BE2C (cell line): ENCODE measurements around the gene CFAP97D2.

Source experiments
- DNase-seq: peaks from one replicate; pipeline ENCODE4 v3.0.0-alpha.2; 2020
- H3K27me3 ChIP-seq: fragments of 250-450 bp; sonication (Bioruptor Pico); 2 replicates; pipeline ENCODE4 v1.5.1; 2020; ENCODE audit warnings: mild to moderate bottlenecking
- H3K36me3 ChIP-seq: fragments of 250-450 bp; sonication (Bioruptor Pico); 2 replicates; pipeline ENCODE4 v1.5.1; 2020; ENCODE audit warnings: mild to moderate bottlenecking
- H3K4me1 ChIP-seq: fragments of 250-450 bp; sonication (Bioruptor Pico); 2 replicates; pipeline ENCODE4 v1.5.1; 2020
- H3K4me3 ChIP-seq: 2 replicates; pipeline ENCODE4 v1.5.1; 2011; ENCODE audit warnings: low read depth, low read length
- H3K9me3 ChIP-seq: fragments of 250-450 bp; sonication (Bioruptor Pico); 2 replicates; pipeline ENCODE4 v1.5.1; 2020
- CTCF ChIP-seq: IDR thresholded peaks from 2 replicates; pipeline ENCODE4 v1.5.1; 2012; ENCODE audit warnings: mild to moderate bottlenecking, low read depth, low read length

CFAP97D2 gene

DNA sequence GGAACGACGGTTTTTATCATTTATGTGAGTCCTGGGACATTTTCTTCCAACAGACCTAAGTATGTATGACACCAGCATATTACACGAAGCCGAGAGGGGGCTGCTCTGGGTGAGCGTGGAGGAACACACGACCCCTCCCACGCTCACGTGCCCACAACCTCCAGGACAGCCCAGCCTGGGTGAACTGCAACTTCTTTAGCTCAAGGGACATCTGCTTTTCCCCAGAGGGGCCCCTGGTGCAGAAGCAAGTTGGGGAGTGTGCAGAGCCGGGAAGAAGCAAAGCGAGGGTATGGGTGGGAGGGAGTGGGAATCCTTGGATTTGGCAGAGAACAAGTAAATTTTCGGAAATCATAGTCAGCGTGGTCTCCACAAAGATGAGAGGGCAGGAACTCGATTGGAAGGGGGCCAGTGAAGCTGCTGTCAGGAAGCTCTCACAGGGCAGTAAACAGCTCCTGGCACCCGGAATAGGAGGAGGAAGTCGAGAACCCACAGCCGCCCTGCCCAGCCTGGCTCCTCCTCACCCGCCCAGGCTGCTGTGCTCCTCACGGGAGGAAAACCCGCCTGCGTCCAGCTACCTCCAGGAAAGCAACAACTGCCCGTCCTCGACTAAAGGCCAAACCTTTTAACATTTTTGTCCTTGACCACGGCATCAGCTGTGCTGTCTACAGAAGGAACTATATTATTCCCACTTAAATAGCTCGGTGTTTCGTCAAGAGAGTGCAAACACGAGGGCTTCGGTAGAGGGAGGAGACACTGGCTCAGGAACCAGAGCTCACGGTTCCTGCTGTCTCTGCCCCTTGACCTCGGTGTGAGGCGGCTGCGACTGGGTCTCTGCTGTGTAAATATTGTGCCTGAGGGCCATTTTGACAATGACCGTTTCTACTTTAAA lies 17.2 kb upstream of the CFAP97D2 start:
- Histone ChIP-seq H3K36me3 (no peaks in the 10 kb centered on the region), H3K4me1 (peaks cover 5% of the 10 kb centered on the region; the same call in 1 of the 2 replicates), H3K4me3 (no peak overlapping the region), H3K27me3 (no peaks in the 10 kb centered on the region), H3K9me3 (no peaks in the 10 kb centered on the region)
- no peak for TF ChIP-seq CTCF
- DNase-seq = no peak

DNA sequence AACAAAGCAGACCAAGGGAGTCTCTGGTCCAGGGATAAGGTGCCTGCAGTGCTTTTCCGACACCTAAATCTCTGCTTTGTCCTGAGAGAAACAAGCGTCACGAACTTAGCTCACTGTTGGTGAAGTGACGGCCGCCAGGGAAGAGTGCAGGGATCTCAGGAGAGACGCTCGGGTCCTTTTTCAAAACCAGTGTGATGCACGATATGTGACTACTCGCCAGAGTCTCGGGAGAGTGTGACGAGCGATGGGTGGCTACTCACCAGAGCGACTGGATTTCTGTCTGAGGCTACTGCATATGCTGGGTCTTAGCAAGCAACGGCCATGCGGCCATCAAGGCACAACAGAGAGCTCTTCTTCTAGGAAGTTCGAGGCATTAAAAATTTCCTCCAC lies 16.5 kb upstream of the CFAP97D2 start:
- Histone ChIP-seq H3K27me3 (no peaks in the 10 kb centered on the region), H3K36me3 (no peaks in the 10 kb centered on the region), H3K9me3 (no peaks in the 10 kb centered on the region), H3K4me3 (no peak overlapping the region), H3K4me1 (peaks cover 5% of the 10 kb centered on the region; the same call in 1 of the 2 replicates)
- DNase-seq = no peak
- no peak for TF ChIP-seq CTCF

DNA sequence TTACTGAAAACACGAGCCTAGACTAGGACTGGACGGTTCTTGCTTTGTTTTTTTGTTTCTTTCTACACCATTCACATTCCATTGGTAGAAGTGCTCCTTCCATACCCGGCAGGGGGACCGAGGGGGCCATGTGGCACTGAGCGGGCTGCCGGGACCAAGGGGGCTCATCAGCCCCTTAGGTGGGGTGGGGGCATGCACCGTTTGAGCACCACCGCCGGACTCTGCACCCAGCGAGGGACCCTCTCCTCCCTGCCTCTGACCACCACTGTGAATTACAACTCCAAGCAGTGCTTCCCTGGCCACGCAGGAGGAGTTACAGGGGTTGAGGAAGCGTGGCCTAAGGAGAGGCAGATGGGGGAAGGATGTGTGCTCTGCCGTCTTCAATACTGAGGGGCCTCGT lies 15.0 kb upstream of the CFAP97D2 start:
- no peaks in the 10 kb centered on the region for H3K36me3 ChIP-seq
- H3K27me3 ChIP-seq = no peaks in the 10 kb centered on the region
- peaks cover 5% of the 10 kb centered on the region; the same call in 1 of the 2 replicates for H3K4me1 ChIP-seq
- H3K4me3 ChIP-seq = no peak overlapping the region
- no peaks in the 10 kb centered on the region for H3K9me3 ChIP-seq
- no peak for TF ChIP-seq CTCF
- no peak for DNase-seq

- no peaks in the 10 kb centered on the region for H3K9me3 ChIP-seq
- no peak for DNase-seq
- no peak overlapping the region for H3K4me3 ChIP-seq
- TF ChIP-seq CTCF = no peak
- peaks cover 5% of the 10 kb centered on the region; the same call in 1 of the 2 replicates for H3K4me1 ChIP-seq
- H3K27me3 ChIP-seq = no peaks in the 10 kb centered on the region
- no peaks in the 10 kb centered on the region for H3K36me3 ChIP-seq
These were observed 14.2 kb upstream of the CFAP97D2 start for GRCh38 chr13:114164681-114165429.

- no peak overlapping the region for H3K4me3 ChIP-seq
- no peak for DNase-seq
- no peak for TF ChIP-seq CTCF
- H3K4me1 ChIP-seq = peaks cover 5% of the 10 kb centered on the region; the same call in 1 of the 2 replicates
- H3K9me3 ChIP-seq = no peaks in the 10 kb centered on the region
- H3K27me3 ChIP-seq = no peaks in the 10 kb centered on the region
- no peaks in the 10 kb centered on the region for H3K36me3 ChIP-seq
These were observed 12.5 kb upstream of the CFAP97D2 start for GRCh38 chr13:114166381-114167131.
